GM10266 (cell line): ENCODE measurements around the gene LEPR.

Source experiments
- DNase-seq: peaks from one replicate; pipeline ENCODE4 v3.0.0; 2012; ENCODE audit errors: extremely low spot score
- CTCF ChIP-seq: IDR thresholded peaks from 2 replicates; pipeline ENCODE4 v1.5.1; 2012; ENCODE audit warnings: mild to moderate bottlenecking, low read depth; ENCODE audit not compliant: control insufficient read depth, insufficient read depth; ENCODE audit errors: missing control alignments

LEPR gene

DNA sequence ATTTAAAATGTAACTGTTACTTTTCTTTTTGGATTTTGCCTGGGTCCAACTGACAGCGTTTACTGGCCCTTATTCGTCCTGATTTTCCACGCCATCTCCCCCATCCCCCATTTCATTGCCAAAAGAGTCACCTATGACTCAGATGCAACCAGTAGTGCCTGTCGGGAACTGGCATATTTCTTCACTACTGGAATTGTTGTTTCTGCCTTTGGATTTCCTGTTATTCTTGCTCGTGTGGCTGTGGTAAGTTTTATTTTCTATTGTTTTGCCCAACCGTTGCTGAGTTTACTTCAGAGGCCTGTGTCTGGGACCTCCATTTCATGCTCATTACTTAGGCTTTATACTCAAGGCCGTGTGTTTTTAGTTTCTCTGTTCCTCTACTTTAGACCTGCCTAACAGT, 9.3 kb downstream of the LEPR start:
- no peak for DNase-seq
- no peak for TF ChIP-seq CTCF

DNA sequence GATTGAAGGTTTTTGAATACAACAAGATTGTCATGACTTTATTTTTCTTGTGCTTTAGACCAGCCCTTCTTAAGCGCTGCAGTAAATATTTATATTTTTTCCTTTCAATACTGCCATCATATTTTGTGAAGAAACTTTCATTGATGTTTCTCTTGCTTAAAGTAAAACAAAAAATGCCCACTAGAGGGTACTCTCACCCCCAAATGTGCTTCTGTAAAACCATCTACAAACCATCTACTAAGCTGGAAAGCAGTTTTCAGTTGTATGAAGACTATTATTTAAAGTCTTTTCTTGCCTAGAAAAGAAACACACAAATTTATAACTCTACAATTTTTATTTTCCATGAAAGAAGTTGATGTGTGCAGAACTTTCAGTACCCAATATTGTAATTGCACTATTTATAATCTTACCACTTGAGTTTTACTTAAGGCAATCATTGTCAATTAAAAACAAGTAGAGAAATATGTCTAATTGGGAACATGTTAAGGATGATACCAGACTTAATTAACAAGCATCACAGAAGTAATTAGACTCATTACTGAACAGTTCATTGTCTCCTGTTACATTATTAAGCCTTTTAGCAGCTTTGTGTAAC, 10.7 kb downstream of the LEPR start:
- no peak for DNase-seq
- peak; percentile 35 for TF ChIP-seq CTCF

- TF ChIP-seq CTCF, result no peak
- no peak for DNase-seq
Observed at GRCh38 chr1:65432918-65433317, 12.4 kb downstream of the LEPR start.

DNA sequence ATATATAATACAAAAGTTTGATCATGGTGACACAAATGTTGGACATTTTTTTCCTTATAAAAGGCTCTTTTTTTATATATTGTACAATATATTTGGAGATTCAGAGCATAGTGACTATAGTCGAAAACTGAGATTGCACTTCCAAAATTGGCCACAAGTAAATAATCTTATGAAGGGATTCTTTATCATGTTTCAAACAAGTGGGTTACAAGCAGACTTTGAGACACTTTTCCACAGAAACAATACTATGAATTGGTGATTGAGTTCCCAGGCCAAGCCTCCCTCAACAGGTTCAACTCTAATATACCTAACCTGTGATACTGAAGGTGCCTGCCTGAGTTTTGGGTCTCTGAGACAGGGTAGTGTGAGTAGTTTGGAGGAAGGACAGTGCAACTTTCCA, 13.8 kb downstream of the LEPR start:
- DNase-seq, result no peak
- no peak for TF ChIP-seq CTCF

GRCh38 chr1:65434760-65435159, 14.3 kb downstream of the LEPR start:
- no peak for TF ChIP-seq CTCF
- DNase-seq, result no peak

DNA sequence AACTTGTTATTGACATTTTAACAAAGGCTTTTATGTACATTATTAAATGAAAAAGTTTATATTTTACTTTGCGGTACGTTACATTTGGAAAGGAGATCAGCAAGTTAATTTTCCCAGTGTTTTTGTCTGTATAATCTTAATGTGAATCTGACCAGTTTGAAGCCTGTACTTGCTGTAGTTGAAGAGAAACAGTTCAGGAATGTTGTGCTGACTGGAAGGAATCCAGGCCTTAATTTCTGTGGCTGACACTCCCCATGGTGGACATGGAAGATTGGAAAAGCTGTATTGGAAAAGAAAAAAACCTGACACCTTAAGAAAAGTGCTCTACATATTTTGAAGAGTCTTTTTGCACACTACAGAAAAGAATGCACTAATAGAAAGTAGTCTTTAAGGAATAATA, 15.5 kb downstream of the LEPR start:
- TF ChIP-seq CTCF, result no peak

DNA sequence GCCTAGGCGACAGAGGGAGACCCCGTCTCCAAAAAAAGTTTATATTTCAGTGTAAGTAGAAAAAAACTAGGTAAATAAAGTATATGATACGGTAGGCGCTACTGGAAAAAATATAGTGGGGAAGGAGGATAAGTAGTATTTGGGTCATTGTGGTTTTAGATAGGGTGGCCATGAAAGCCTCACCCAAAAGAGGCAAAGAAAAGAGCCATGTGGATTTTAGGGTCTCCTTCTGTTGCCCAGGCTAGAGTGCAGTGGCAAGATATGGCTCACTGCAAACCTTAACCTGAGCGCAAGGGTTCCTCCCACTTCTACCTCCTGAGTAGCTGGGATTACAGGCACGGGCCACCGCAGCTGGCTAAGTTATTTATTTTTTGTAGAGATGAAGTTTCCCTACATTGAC, 17.1 kb downstream of the LEPR start:
- no peak for DNase-seq
- TF ChIP-seq CTCF, result no peak

More for the DNA sequence above, 15.5 kb downstream of the LEPR start:
- no peak for DNase-seq
